Keratinocyte (primary cell): Measurements from ENCODE around the gene TMEM147. TPM values are rescaled to one million over a fixed set of nuclear protein-coding genes. Genes with fewer than 3 reads are reported as not detected.

ENCODE experiments used
- DNase-seq: peaks from one replicate; pipeline ENCODE4 v3.0.0-alpha.2; 2011; ENCODE audit warnings: low read depth, missing footprints, low spot score
- FAIRE-seq: peaks from 2 replicates; lab custom pipeline; 2011; peaks lifted over from hg19 to GRCh38; lab: Jason Lieb, UNC
- H2AFZ ChIP-seq: 2 replicates; pipeline ENCODE4 v1.6.0; 2012; ENCODE audit warnings: low read length, control low read depth, inconsistent platforms; ENCODE audit not compliant: control insufficient read depth
- H3K27ac ChIP-seq: 2 replicates; pipeline ENCODE4 v1.5.1; 2011; ENCODE audit warnings: low read length; ENCODE audit not compliant: control insufficient read depth, insufficient read depth
- H3K27me3 ChIP-seq: 3 replicates; pipeline ENCODE4 v1.6.0; 2011; ENCODE audit warnings: low read length; ENCODE audit not compliant: control insufficient read depth, insufficient read depth; ENCODE audit errors: extremely low read depth
- H3K36me3 ChIP-seq, 2 experiments: 2 replicates in 1 of 2; 3 replicates in 1 of 2; pipeline ENCODE4 v1.5.1; 2011; ENCODE audit warnings: low read length in 2 of 2, mild to moderate bottlenecking in 1 of 2; ENCODE audit not compliant: control insufficient read depth in 2 of 2, insufficient read depth in 2 of 2; ENCODE audit errors: extremely low read depth in 1 of 2
- H3K4me1 ChIP-seq: 3 replicates; pipeline ENCODE4 v1.5.1; 2011; ENCODE audit warnings: low read length; ENCODE audit not compliant: control insufficient read depth, insufficient read depth; ENCODE audit errors: extremely low read depth
- H3K4me2 ChIP-seq: 3 replicates; pipeline ENCODE4 v1.6.0; 2011; ENCODE audit warnings: low read depth, low read length; ENCODE audit not compliant: control insufficient read depth, insufficient read depth; ENCODE audit errors: extremely low read depth
- H3K4me3 ChIP-seq, 3 experiments: fragments of 200-600 bp in 1 of 3; sonication (generic) in 1 of 3; 2 replicates in 2 of 3; 3 replicates in 1 of 3; pipeline ENCODE4 v1.5.1; 2011 to 2016; ENCODE audit warnings: low read length in 3 of 3, mild to moderate bottlenecking in 3 of 3, control low read depth in 2 of 3, inconsistent platforms in 1 of 3, low read depth in 1 of 3, mixed read lengths in 1 of 3, mixed run types in 1 of 3, moderate library complexity in 1 of 3; ENCODE audit not compliant: control insufficient read depth in 2 of 3, insufficient read depth in 2 of 3; ENCODE audit errors: extremely low read depth in 1 of 3
- H3K79me2 ChIP-seq: 2 replicates; pipeline ENCODE4 v1.6.0; 2012; ENCODE audit warnings: low read length; ENCODE audit not compliant: control insufficient read depth, insufficient read depth
- H3K9ac ChIP-seq: 3 replicates; pipeline ENCODE4 v1.6.0; 2011; ENCODE audit warnings: low read length; ENCODE audit not compliant: control insufficient read depth, insufficient read depth; ENCODE audit errors: extremely low read depth
- H3K9me1 ChIP-seq: 3 replicates; pipeline ENCODE4 v1.6.0; 2011; ENCODE audit warnings: low read length; ENCODE audit not compliant: control insufficient read depth, insufficient read depth; ENCODE audit errors: extremely low read depth
- H3K9me3 ChIP-seq: 2 replicates; pipeline ENCODE4 v1.5.1; 2012; ENCODE audit warnings: low read depth, low read length; ENCODE audit not compliant: control insufficient read depth
- H4K20me1 ChIP-seq: 3 replicates; pipeline ENCODE4 v1.6.0; 2011; ENCODE audit warnings: low read length; ENCODE audit not compliant: control insufficient read depth, insufficient read depth; ENCODE audit errors: extremely low read depth
- EZH2 ChIP-seq: IDR thresholded peaks from one replicate; pipeline ENCODE4 v1.6.1; 2012; ENCODE audit warnings: inconsistent platforms, mild to moderate bottlenecking, low read length, moderate library complexity
- dilution Hi-C: fragments of 300-500 bp; cut with MboI; formaldehyde crosslinking; loops from one replicate; pipeline ENCODE4 v1.7.0; 2020; ENCODE audit warnings: low sequenced_read_pairs; ENCODE audit not compliant: extremely low pct_ligation_motif_present
- polyA plus RNA-seq, 5 experiments: library from polyadenylated mRNA; depleted of rRNA in 3 of 5; stranded (reverse) in 3 of 5; stranded (forward) in 1 of 5; unstranded in 1 of 5; fragments of >200 nt; gene quantifications; 1 replicate in 1 of 5; 2 replicates in 3 of 5; 3 replicates in 1 of 5; pipeline versions ENCODE4 v1.2.1 to v1.2.3, GENCODE V29; 2011 to 2012; ENCODE audit warnings: missing spikeins in 2 of 5, low read depth in 1 of 5, low replicate concordance in 1 of 5
- TF ChIP-seq, protein P1 (sequence below), 3 experiments: IDR thresholded peaks in 1 of 3; conservative IDR thresholded peaks in 1 of 3; optimal IDR thresholded peaks in 1 of 3; 2 replicates in 2 of 3; 3 replicates in 1 of 3; pipeline versions ENCODE3 to v1.5.1; 2011; ENCODE audit warnings: low read length in 3 of 3, mild to moderate bottlenecking in 3 of 3, moderate library complexity in 2 of 3, control low read depth in 1 of 3, inconsistent platforms in 1 of 3; ENCODE audit not compliant: insufficient read depth in 2 of 3; ENCODE audit errors: extremely low read depth in 1 of 3

Gene TMEM147
- polyA plus RNA-seq, 1 donor (not counting 4 experiments of a cell fraction or from before 2014, with no cell fraction given): 134 TPM

DNA sequence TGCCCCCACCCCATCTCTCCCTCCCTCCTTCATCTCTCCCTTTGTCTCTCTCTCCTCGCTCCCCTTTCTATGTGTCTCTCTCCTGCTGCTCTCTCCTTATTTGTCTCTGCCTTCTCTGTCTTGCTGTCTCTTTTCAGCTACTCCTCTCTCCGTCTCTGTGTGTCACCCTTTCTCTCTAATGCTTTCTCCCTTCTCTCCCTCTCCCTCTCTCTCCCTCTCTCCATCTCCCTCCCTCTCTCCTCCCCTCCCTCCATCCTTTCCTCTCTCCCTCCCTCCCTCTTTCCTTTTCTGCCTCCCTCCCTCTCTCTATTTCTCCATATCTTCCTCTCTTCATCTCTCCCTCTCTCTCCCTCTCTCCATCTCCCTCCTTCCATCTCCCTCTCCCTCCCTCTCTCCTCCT, 17.4 kb downstream of the TMEM147 start:
- peaks cover 23% of the 10 kb centered on the region for H3K27me3 ChIP-seq
- H3K9ac ChIP-seq: no peak overlapping the region
- H3K27ac ChIP-seq: no peak overlapping the region
- dilution Hi-C loops: no loop called here
- FAIRE-seq (no peak), DNase-seq (no peak)
- no peaks in the 10 kb centered on the region for H3K36me3 ChIP-seq
- H3K9me1 ChIP-seq: no peaks in the 10 kb centered on the region
- H3K4me2 ChIP-seq: no peak overlapping the region
- no peaks in the 10 kb centered on the region for H3K4me1 ChIP-seq
- no peaks in the 10 kb centered on the region for H3K9me3 ChIP-seq
- no peak overlapping the region for H3K4me3 ChIP-seq
- H4K20me1 ChIP-seq: no peaks in the 10 kb centered on the region
- no peak overlapping the region for H2AFZ ChIP-seq
- H3K79me2 ChIP-seq: no peaks in the 10 kb centered on the region
- TF ChIP-seq EZH2: no peak

DNA sequence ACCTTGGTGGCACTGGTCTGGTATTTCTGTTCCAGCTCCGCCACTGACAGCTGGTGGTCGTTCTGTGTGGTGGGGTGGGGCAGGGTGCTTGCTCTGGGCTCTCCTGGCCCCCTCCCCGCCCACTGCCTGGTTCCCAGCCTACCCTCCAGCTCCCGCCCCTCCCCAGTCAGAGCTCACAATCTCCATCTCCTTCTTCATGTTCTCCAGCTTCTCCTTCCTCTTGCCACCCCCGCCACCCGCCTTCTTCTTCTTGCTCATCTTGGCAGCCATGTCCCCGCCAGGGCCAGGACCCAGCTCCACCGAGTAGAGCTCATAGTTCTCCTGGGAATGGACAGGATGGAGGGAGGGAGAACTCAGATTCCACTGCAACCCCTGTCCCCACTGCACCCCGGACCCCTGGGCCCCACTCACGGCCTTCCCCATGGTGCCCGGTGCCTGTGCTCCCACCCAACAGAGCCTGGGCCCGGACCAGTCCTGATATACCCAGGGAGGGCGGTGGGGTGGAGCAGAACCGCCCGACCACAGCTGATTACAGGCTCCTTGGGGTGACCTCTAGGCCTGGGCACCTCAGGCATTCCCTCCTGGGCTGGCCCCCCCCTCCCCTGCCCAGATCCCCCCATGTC, 17.9 kb downstream of the TMEM147 start, which contains the start of gene ATP4A:
Gene ATP4A, minus strand, starts transcription at position 452 of the 623 bp plus-strand sequence. Its CDS starts 29 bp downstream, at position 423.
- H3K4me3 ChIP-seq: no peak within 1 kb of the TSS
- H3K79me2 ChIP-seq: no peaks in the 10 kb centered on the region
- no peak within 1 kb of the TSS for H3K27ac ChIP-seq
- peaks cover 22% of the 10 kb centered on the region for H3K27me3 ChIP-seq
- no peaks in the 10 kb centered on the region for H4K20me1 ChIP-seq
- DNase-seq (no peak), FAIRE-seq (no peak)
- no peak within 1 kb of the TSS for H3K9ac ChIP-seq
- H3K4me2 ChIP-seq: no peak within 1 kb of the TSS
- H2AFZ ChIP-seq: no peak within 1 kb of the TSS
- no peaks in the 10 kb centered on the region for H3K9me1 ChIP-seq
- no peaks in the 10 kb centered on the region for H3K4me1 ChIP-seq
- dilution Hi-C loops: no loop called here
- no peaks in the 10 kb centered on the region for H3K9me3 ChIP-seq
- TF ChIP-seq EZH2: no peak
- TF ChIP-seq, protein P1, sequence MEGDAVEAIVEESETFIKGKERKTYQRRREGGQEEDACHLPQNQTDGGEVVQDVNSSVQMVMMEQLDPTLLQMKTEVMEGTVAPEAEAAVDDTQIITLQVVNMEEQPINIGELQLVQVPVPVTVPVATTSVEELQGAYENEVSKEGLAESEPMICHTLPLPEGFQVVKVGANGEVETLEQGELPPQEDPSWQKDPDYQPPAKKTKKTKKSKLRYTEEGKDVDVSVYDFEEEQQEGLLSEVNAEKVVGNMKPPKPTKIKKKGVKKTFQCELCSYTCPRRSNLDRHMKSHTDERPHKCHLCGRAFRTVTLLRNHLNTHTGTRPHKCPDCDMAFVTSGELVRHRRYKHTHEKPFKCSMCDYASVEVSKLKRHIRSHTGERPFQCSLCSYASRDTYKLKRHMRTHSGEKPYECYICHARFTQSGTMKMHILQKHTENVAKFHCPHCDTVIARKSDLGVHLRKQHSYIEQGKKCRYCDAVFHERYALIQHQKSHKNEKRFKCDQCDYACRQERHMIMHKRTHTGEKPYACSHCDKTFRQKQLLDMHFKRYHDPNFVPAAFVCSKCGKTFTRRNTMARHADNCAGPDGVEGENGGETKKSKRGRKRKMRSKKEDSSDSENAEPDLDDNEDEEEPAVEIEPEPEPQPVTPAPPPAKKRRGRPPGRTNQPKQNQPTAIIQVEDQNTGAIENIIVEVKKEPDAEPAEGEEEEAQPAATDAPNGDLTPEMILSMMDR (optimal IDR thresholded peaks at IDR 0.05 in 1 of 3, IDR thresholded peaks at IDR 0.05 in 1 of 3, conservative IDR thresholded peaks at IDR 0.05 in 1 of 3; ENCODE audit: extremely low read depth in 1 of 3, insufficient read depth in 2 of 3, low read length in 3 of 3): no peak
- H3K36me3 ChIP-seq: no peaks in the 10 kb centered on the region
